ENCODE data around the gene NAALADL2.

NAALADL2 gene

DNA sequence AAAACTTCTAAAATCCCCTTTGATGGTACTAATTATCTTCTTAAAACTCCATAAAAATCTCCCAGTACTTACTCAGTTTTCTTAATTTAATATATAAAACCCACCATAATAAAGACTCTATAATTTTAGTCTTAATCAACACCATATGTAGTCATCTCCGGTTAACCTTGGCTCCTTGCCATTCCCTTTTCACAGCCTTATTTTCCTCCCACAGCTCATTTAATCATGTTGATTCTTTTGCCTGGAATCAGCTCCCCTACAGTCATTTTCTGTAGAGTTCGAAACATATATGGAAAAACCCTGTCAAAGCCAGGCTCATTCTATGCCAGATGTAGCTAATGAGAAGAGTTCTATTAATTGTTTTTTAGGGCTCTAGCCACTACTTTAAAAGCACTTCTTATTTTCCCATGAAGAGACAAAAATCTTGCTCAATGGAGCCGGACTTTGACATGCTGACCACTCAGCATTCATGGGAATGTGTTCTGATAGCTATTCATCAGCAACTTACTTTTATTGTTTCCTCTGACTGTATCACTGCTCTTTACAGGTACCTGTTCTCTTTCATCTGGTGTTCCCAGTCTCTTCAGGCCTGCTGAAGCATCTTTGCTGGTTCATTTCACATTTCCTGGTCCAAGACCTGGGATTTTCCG lies 573.4 kb downstream of the NAALADL2 start:
- in situ Hi-C loops (cut with HindIII; ENCODE audit: low pct_ligation_motif_present, low sequenced_read_pairs): no loop called here
- peak overlapping the region; percentile 47 for H3K27ac ChIP-seq
- no peaks in the 10 kb centered on the region for H3K36me3 ChIP-seq (replicated peaks)
- no peaks in the 10 kb centered on the region for H3K27me3 ChIP-seq (replicated peaks)
- DNase-seq: peak; percentile 35
- no peak overlapping the region for H3K4me3 ChIP-seq (ENCODE audit: low read depth, low read length)
- TF ChIP-seq, protein P1, sequence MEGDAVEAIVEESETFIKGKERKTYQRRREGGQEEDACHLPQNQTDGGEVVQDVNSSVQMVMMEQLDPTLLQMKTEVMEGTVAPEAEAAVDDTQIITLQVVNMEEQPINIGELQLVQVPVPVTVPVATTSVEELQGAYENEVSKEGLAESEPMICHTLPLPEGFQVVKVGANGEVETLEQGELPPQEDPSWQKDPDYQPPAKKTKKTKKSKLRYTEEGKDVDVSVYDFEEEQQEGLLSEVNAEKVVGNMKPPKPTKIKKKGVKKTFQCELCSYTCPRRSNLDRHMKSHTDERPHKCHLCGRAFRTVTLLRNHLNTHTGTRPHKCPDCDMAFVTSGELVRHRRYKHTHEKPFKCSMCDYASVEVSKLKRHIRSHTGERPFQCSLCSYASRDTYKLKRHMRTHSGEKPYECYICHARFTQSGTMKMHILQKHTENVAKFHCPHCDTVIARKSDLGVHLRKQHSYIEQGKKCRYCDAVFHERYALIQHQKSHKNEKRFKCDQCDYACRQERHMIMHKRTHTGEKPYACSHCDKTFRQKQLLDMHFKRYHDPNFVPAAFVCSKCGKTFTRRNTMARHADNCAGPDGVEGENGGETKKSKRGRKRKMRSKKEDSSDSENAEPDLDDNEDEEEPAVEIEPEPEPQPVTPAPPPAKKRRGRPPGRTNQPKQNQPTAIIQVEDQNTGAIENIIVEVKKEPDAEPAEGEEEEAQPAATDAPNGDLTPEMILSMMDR (IDR thresholded peaks at IDR 0.05; ENCODE audit: low read depth, low read length, missing control alignments): no peak

DNA sequence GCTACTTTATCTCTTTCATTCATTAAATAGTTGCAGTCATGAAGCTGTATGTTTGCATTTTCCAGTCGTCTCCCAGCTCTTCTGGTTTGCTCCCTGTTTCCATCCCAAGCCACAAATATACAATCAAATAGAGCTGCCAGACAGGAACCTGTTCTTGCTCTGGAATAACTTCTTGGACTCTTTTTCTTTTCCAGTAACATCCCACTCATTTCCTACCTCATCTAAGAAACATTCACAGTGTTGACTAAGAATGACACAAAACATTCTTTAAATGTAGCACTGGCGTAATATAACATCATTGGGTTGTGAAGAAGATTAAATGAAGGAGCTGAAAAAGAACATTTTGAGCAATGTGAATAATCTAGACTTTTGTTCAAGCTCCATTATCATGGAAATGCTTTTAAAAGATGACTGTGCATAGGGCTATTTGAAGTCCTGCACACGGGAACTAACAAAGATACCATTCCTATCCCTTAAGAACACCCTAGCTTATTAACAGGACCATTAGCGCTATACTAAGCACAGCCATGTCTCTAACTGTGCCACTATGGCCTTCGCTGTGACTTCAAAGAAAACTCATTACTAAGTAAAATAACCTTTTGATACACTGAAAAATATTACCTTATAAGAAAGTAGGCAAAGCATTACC lies 574.0 kb downstream of the NAALADL2 start:
- H3K36me3 ChIP-seq (replicated peaks): no peaks in the 10 kb centered on the region
- in situ Hi-C loops (cut with HindIII; ENCODE audit: low pct_ligation_motif_present, low sequenced_read_pairs): no loop called here
- DNase-seq: peak; percentile 11

GRCh38 chr3:175434561-175434960 lies 575.4 kb downstream of the NAALADL2 start:
- DNase-seq: no peak
- no peaks in the 10 kb centered on the region for H3K27me3 ChIP-seq (replicated peaks)
- H3K36me3 ChIP-seq (replicated peaks): no peaks in the 10 kb centered on the region
- TF ChIP-seq, protein P1 (IDR thresholded peaks at IDR 0.05; ENCODE audit: low read depth, low read length, missing control alignments): no peak
- no peak overlapping the region for H3K4me3 ChIP-seq (ENCODE audit: low read depth, low read length)
- no peak overlapping the region for H3K27ac ChIP-seq
- in situ Hi-C loops (cut with HindIII; ENCODE audit: low pct_ligation_motif_present, low sequenced_read_pairs): no loop called here

More for the DNA sequence above, 574.0 kb downstream of the NAALADL2 start:
- H3K27me3 ChIP-seq (replicated peaks): no peaks in the 10 kb centered on the region
- peak overlapping the region; percentile 47 for H3K27ac ChIP-seq
- TF ChIP-seq, protein P1 (IDR thresholded peaks at IDR 0.05; ENCODE audit: low read depth, low read length, missing control alignments): no peak
- no peak overlapping the region for H3K4me3 ChIP-seq (ENCODE audit: low read depth, low read length)

GRCh38 chr3:175443682-175444081 lies 584.5 kb downstream of the NAALADL2 start:
- H3K27ac ChIP-seq: no peak overlapping the region
- in situ Hi-C loops (cut with HindIII; ENCODE audit: low pct_ligation_motif_present, low sequenced_read_pairs): no loop called here
- H3K27me3 ChIP-seq (replicated peaks): no peaks in the 10 kb centered on the region
- no peak for DNase-seq
- no peak overlapping the region for H3K4me3 ChIP-seq (ENCODE audit: low read depth, low read length)
- no peaks in the 10 kb centered on the region for H3K36me3 ChIP-seq (replicated peaks)
- TF ChIP-seq, protein P1 (IDR thresholded peaks at IDR 0.05; ENCODE audit: low read depth, low read length, missing control alignments): no peak

GRCh38 chr3:175445741-175446140 lies 586.6 kb downstream of the NAALADL2 start:
- no peak for DNase-seq
- TF ChIP-seq, protein P1 (IDR thresholded peaks at IDR 0.05; ENCODE audit: low read depth, low read length, missing control alignments): no peak
- Histone ChIP-seq H3K4me3 (ENCODE audit: low read depth, low read length) (no peak overlapping the region), H3K27ac (no peak overlapping the region), H3K36me3 (replicated peaks) (no peaks in the 10 kb centered on the region), H3K27me3 (replicated peaks) (no peaks in the 10 kb centered on the region)
- in situ Hi-C loops (cut with HindIII; ENCODE audit: low pct_ligation_motif_present, low sequenced_read_pairs): no loop called here
